LHCN-M2 (cell line): Measurements from ENCODE around the gene RIN3. TPM values are rescaled to one million over a fixed set of nuclear protein-coding genes. Genes with fewer than 3 reads are reported as not detected.

Experiments used
- DNase-seq: peaks from one replicate; pipeline ENCODE4 v3.0.0-alpha.2; 2012; ENCODE audit warnings: low read depth
- total RNA-seq: library from RNA; depleted of rRNA; stranded (reverse); fragments of >200 nt; gene quantifications from 2 replicates; pipeline ENCODE4 v1.2.3, GENCODE V29; 2014

RIN3 gene
- total RNA-seq, 1 experiment from 2014 or later, result 1.5 TPM

DNA sequence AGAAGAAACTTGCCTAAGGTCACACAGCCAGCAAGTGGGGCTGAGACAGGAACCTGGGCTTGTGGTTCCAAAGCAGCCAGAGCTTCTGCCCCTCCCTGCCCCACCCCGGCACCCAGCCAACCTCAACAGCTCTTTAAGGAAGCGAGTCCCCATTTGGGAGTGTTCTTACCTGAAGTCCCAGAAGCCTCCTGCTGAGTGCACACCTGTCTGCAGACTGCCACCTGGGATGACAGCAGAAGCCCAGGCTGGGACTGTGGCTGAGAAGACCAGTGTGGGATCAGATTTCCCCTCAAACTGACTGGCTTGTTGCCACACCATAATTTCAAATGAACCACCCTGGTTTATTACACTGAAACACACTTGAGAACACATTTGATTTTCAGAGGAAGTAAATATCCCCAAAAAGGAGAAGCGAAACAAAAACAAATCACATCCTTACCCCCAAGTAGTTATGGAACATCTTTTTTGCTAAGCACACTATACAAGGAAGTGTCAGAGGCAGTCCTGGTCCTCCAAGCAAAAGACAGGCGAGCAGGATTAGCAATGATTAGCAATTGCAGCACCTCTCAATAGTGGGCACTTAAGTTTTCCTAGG lies 6.3 kb upstream of the RIN3 start:
- DNase-seq, result no peak

DNA sequence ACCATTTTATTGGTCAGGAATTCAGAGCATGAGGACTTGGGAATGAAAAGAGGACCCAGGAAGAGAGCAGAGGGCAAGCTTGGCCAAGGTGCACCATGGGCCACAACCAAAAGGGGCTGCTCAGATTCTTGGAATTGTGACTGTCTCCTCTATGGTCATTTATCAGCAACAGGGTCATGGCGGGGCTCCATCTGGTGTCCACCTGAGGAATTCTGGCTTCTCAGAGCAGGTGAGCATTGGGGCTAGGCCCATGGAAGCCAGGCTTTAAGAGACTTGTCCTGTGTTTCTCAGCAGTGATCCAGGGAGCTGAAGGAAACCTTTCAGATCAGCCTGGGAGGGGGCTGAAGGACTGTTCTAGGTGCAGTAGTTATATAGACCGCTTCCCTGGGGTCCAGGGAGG lies 2.6 kb upstream of the RIN3 start:
- DNase-seq, result no peak

- DNase-seq, result peak; percentile 67
These were observed 1.9 kb upstream of the RIN3 start for GRCh38 chr14:92511453-92512238.

DNA sequence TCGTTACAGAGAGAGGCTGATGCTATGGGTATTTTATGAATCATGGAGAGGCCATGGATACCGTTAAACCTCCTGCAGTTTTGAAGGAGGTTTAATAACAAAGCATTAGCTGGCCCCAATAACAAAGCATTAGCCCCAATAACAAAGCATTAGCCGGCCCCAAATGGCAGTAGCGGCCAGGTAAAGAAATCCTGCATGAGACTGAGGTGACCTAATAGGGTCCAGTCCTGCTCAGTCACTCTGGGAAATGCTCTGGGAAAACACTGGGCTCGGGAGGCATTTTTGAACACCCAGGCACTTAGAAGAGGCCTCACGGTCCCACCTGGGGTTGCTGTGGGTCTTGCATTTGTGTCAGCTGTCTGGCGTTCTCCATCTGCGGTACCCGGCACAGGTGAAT lies 776 bp upstream of the RIN3 start:
- DNase-seq, result no peak

DNA sequence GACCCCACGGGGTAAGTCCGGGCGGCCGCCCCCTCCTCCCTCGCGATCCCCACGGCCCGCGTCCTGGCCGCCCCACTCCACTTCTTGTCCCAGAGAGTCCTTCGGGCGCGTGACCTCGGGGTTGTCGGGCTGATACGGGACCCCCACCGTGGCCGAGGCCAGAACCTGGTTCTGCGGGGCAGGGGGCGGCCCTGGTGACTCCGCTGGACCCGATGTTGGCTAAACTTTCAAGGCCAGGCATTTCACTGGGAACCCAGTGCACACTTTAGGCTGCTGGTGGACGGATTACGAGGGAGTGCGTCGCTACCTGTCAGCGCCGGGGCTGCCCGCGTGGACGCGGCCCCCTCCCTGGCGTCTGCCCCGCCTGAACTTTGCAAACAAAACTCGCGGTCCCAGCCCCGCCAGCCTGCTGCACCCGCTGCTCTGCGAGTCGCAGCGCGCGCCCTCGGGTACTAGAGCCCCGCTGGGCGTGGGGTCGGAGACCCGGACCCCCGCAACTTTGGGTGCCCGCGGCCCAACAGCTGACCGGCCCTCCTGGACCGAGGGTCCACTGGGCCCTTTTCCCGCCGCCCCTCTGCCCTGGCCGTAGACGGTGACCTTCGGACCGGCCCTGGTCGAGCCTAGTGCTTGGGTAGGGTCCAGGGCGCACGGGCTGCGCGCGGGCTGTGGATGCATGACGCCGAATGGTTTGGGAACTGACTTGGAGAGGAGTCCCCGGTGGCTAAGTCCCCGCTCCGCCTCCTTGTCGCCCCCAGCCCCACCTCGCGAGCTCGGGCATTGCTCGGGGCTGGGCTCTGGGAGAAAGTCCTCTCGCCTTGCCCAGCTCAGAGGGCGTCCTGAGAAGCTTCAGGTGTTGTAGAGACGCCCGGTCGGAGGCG lies 624 bp downstream of the RIN3 start:
- no peak for DNase-seq

DNA sequence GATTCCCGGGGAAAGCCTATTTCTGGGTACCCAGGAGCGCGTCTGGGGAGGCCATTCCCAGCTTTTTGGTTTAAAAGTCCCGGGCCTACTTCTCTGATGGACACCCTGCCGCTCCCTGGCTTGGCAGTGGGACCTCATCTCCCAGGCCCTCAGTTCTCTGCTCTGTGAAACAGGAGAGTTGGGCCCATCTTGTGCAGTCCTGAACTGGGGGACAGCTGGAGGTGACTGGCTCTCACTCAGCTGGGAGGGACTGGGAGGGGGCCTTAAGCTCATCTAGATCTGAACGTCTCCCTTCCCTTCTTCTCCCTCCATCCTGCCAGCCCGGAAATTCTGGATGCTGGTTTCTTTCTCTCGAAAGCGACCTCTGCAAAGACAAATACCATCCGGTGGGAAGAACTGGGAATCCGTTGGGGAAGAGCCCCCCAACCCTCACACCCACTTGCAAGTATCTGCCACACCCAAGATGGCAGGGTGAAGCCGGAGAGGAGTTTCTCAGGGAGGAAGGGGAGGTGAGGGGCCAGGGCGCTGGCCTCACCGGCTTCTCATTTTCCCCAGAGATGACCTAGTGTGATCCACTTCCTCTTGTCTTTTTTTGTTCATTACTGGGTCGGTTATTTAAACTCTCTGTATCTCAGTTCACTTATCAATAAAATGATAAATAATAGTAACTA lies 1.4 kb downstream of the RIN3 start:
- no peak for DNase-seq

DNA sequence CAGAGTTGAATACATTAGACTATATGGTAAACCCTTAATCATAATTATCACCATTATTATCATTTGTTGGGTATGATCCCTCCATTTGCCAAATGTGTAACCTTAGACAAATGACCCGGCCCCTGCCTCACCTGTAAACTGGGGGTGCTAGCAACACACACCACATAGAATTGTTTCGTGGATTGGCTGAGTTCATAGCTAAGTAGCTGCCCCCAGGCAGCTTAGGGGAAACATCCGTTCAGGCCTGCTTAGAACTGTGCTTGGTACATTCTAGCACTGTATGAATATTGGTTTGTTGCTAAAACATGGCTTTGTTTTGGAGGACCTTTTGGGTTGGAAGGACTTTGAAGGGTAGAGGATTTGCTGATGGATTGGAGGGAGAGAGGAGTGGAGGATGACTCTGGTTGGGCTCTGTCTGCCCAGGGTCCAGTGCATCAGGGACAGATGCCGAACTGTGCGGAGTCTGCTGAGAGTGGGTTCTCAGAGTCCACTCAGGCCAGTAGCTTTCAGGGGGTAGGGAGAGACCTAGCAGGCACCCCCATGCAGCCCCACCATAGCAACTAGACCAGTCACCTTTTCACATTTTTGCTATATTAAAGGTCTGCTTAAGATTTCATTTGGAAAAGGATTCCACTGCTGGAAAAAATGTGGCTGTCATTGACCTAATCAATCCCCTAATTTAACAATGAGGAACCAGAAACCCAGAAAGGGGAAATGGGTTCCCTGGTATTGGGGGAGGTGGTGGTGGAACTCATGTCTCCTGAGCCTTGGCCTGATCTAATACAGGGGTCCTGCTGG lies 2.2 kb downstream of the RIN3 start:
- DNase-seq, result no peak

DNA sequence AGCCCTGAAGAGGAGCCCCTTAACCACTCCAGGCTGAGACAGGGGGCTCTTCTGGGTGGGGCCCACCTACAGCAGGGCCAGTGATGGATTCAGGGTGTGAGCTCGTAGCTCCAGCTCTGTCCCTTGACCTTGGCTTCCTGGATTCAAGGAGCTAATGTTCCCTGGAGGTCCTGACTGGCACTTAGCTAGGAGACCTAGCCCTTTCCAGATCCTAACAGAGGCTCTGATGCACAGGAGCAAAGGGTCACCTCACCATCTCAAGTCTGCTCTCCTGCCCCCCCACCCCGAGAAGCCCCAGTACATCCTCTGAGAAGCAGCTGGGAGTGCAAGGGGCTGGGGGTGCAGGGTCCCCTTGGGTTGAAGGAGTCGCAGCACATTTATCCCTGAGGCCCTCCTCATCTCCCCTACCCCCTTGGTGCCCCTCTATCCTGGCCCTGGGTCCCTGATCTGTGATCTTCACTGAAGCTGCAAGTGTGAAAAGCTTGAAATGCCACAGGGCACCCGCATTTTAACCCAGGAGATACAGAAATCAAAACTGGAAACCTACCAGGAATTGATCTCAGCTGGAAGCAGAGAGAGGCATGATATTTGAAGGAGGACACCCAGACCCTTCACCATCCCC lies 2.9 kb downstream of the RIN3 start:
- DNase-seq, result no peak

GRCh38 chr14:92516966-92517506 lies 3.5 kb downstream of the RIN3 start:
- no peak for DNase-seq

GRCh38 chr14:92517761-92518160 lies 4.2 kb downstream of the RIN3 start:
- DNase-seq, result no peak

GRCh38 chr14:92519246-92520101 lies 5.9 kb downstream of the RIN3 start:
- no peak for DNase-seq

DNA sequence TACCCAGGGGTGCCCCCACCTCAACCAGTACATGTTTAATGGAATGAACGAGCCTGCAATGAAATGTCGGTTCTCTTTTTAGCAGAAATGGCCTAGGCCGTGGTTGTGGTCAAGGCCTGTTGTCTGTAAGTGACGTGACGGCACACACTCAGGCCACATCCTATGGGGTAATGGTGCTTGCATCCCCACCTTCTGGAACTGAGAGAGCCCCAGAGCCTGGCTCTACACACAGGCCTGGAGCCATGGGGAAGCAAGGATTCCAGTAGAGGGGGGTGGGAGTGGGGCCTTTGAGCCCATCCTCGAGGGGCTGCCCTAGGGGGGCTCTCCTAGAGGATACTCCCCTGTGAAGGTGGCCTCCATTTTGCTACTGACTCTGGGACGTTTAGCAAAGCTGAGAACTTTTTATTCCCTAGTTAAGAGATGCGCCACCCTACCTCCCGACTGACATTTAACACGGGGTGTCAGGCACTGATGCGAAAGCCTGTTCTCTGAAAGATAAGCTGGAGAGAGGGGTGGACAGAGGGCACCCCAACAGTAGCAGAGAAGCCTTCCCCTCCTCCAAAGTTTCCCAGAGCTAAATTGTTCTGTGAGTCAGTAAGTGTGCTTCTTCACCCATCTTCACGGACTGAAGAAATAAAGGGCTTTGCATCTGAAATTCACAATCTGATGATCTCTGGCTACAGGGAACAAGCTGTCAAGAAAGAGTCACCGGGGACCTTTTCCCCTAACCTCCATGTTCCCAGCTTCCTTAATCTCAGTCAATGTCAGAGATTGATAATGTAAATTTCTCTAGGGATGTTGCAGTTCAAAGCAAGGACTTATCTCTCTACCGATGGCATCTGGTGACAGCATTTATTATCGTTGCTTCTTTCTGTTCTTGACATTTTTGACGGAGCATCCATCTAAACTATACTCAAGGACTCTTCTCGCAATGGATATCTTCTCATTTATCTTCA lies 6.8 kb downstream of the RIN3 start:
- no peak for DNase-seq

DNA sequence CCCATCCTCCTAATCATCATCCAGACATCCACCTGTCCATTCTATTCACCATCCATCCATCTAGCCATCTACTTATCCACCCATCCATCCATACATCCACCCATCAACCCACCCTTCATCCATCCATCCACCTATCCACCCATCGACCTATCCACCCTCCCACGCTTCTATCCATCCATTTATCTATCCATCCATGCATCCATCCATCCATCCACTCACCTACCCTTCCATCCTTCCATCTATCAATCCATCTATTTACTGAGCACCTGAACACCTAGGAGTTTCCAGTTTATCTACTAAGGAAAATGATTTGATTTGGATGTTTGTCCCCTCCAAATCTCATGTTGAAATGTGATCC lies 7.5 kb downstream of the RIN3 start:
- DNase-seq, result no peak

DNA sequence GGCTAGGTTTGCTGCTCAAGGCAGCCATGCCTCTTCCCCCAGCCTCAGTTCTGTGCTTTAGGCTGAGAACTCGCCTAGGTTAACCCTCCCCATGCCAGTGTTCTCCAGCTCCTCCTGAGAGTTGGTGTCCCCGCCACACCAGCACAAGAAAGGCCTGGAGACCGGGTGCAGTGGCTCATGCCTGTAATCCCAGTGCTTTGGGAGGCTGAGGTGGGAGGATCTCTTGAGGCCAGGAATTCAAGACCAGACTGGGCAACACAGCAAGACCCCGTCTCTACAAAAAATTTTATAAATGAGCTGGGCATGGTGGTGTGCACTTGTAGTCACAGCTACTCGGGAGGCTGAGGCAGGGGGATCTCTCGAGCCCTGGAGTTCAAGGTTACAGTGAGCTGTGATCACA lies 10.2 kb downstream of the RIN3 start:
- DNase-seq, result no peak

GRCh38 chr14:92524602-92525185 lies 11.1 kb downstream of the RIN3 start:
- DNase-seq, result no peak

- no peak for DNase-seq
These were observed 11.9 kb downstream of the RIN3 start for GRCh38 chr14:92525322-92526095.

GRCh38 chr14:92527721-92528120 lies 14.1 kb downstream of the RIN3 start:
- DNase-seq, result no peak
